ENCODE data around the gene CYB5RL. TPM values are rescaled to one million over a fixed set of nuclear protein-coding genes. Genes with fewer than 3 reads are reported as not detected.

Gene CYB5RL, protein sequence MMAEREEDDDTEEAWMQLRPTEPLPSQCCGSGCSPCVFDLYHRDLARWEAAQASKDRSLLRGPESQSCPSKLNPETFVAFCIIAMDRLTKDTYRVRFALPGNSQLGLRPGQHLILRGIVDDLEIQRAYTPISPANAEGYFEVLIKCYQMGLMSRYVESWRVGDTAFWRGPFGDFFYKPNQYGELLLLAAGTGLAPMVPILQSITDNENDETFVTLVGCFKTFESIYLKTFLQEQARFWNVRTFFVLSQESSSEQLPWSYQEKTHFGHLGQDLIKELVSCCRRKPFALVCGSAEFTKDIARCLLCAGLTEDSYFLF
- total RNA-seq (2014; rRNA removed) (3.6 and 11.9 TPM in 2 replicates), Bru-seq, nascent RNA (percentile 46 among the genes with signal in this experiment), BruChase-seq, experiment 1, labeled RNA remaining after a 6-hour chase (percentile 67 among the genes with signal in this experiment), BruChase-seq, experiment 2, labeled RNA remaining after a 2-hour chase (percentile 59 among the genes with signal in this experiment)
- long read RNA-seq, partial matches to known transcripts, result 4 of 21 reads
- long read RNA-seq, other reads (novel, unspliced or antisense), result 13 of 21 reads

- ATAC-seq (peak; percentile 97), DNase-seq (peak; percentile 97)
- CTCF ChIA-PET, result interaction anchor here (0.7 to 1.0 kb wide), 3 partner anchors 16 to 289 kb away, joined by 3 to 14 read pairs (median 4); no protein-coding TSS in a partner anchor
- H3K9me2 ChIP-seq (replicated peaks; ENCODE audit: low read length), result no peaks in the 10 kb centered on the region
- H4K20me1 ChIP-seq (ENCODE audit: low read length), result 0 out of 2 replicates have a peak, but pooled peaks cover 8% of the 10 kb centered on the region
- H3F3A ChIP-seq (ENCODE audit: low read length, unreplicated experiment), result no peaks in the 10 kb centered on the region
- peaks cover 33% of the 10 kb centered on the region for H3K79me2 ChIP-seq (ENCODE audit: low read length)
- 0 out of 2 replicates have a peak, but pooled peaks cover 4% of the 10 kb centered on the region for H3K36me3 ChIP-seq (ENCODE audit: low read depth, low read length)
- no peak for TF ChIP-seq EZH2 (IDR thresholded peaks at IDR 0.05; ENCODE audit: low read length, unreplicated experiment)
- no peak for TF ChIP-seq EZH2phosphoT487 (IDR thresholded peaks at IDR 0.05; ENCODE audit: borderline replicate concordance, low read length)
- no peak for TF ChIP-seq CTCF (conservative IDR thresholded peaks at IDR 0.05; ENCODE audit: low read depth, low read length)
- H3K9ac ChIP-seq (ENCODE audit: low read length), result peak within 1 kb of the TSS; percentile 95
- POLR2A ChIA-PET (ENCODE audit: unreplicated experiment), result interaction anchor here (0.6 to 0.7 kb wide), 5 partner anchors 207 to 736 kb away, joined by 3 to 42 read pairs (median 5); no protein-coding TSS in a partner anchor
- H3K9me3 ChIP-seq (ENCODE audit: low read length), result no peaks in the 10 kb centered on the region
- peaks cover 24% of the 10 kb centered on the region for H3K4me1 ChIP-seq (ENCODE audit: insufficient read depth, low read length)
- no peaks in the 10 kb centered on the region for H3K27me3 ChIP-seq (ENCODE audit: low read length)
- H3K27ac ChIP-seq (ENCODE audit: low read length), result peak within 1 kb of the TSS; percentile 3; the same call in 1 of the 2 replicates
- intact Hi-C loops (cut with micrococcal nuclease), result loop anchor here (1.0 to 10.0 kb wide), 3 partner anchors 130 to 288 kb away; partner anchors contain the start of gene SSBP3
- H3K4me3 ChIP-seq (ENCODE audit: low read length), result peak within 1 kb of the TSS; percentile 97
- peak within 1 kb of the TSS; percentile 91 for H2AFZ ChIP-seq (ENCODE audit: low read length)
- BruUV-seq (replicated peaks), result no TSS peak
- H3K4me2 ChIP-seq (ENCODE audit: low read length), result peak within 1 kb of the TSS; percentile 89
Measured at GRCh38 chr1:54199765-54200518, at the start of gene CYB5RL, which contains the start of gene MRPL37. CYB5RL (minus strand) TSS chr1:54200030; CDS start chr1:54195616, 4,414 bp downstream. MRPL37 (plus strand) TSS chr1:54200167; CDS start chr1:54200244, 77 bp downstream.

- no peaks in the 10 kb centered on the region for H3F3A ChIP-seq (ENCODE audit: low read length, unreplicated experiment)
- TF ChIP-seq EZH2phosphoT487 (IDR thresholded peaks at IDR 0.05; ENCODE audit: borderline replicate concordance, low read length) (no peak), EZH2 (IDR thresholded peaks at IDR 0.05; ENCODE audit: low read length, unreplicated experiment) (no peak), CTCF (conservative IDR thresholded peaks at IDR 0.05; ENCODE audit: low read depth, low read length) (no peak)
- 0 out of 2 replicates have a peak overlapping the region, but pooled peaks have one; percentile 14 for H3K27ac ChIP-seq (ENCODE audit: low read length)
- no peaks in the 10 kb centered on the region for H3K9me2 ChIP-seq (replicated peaks; ENCODE audit: low read length)
- no peak overlapping the region for H3K9ac ChIP-seq (ENCODE audit: low read length)
- POLR2A ChIA-PET (ENCODE audit: unreplicated experiment), result no interaction called here
- H3K4me3 ChIP-seq (ENCODE audit: low read length), result no peak overlapping the region
- ATAC-seq (no peak), DNase-seq (peak; percentile 9)
- no peaks in the 10 kb centered on the region for H3K9me3 ChIP-seq (ENCODE audit: low read length)
- CTCF ChIA-PET, result no interaction called here
- H2AFZ ChIP-seq (ENCODE audit: low read length), result no peak overlapping the region
- peaks cover 33% of the 10 kb centered on the region for H3K4me1 ChIP-seq (ENCODE audit: insufficient read depth, low read length)
- no peaks in the 10 kb centered on the region for H3K36me3 ChIP-seq (ENCODE audit: low read depth, low read length)
- H4K20me1 ChIP-seq (ENCODE audit: low read length), result no peaks in the 10 kb centered on the region
- H3K4me2 ChIP-seq (ENCODE audit: low read length), result 0 out of 2 replicates have a peak overlapping the region, but pooled peaks have one; percentile 40
- intact Hi-C loops (cut with micrococcal nuclease), result no loop called here
- BruUV-seq (replicated peaks), result no TSS peak
- H3K79me2 ChIP-seq (ENCODE audit: low read length), result no peaks in the 10 kb centered on the region
- H3K27me3 ChIP-seq (ENCODE audit: low read length), result no peaks in the 10 kb centered on the region
Measured at GRCh38 chr1:54248966-54249365, 49.1 kb upstream of the CYB5RL start.

Measured in PC-3 (cell line).